PC-3 (cell line): ENCODE measurements around the gene ANKRD49. TPM values are rescaled to one million over a fixed set of nuclear protein-coding genes. Genes with fewer than 3 reads are reported as not detected.

ENCODE experiments used
- ATAC-seq: fragments of 200-7000 bp; cut with Tn5 transposase; 2 replicates; pipeline ENCODE4 v1.9.1; 2020; ENCODE audit warnings: mild to moderate bottlenecking, moderate library complexity
- BruUV-seq: library from RNA; stranded (reverse); fragments of 400-500 nt; replicated peaks from 2 replicates; lab custom pipeline; 2021; lab: Mats Ljungman, UMichigan
- CTCF ChIA-PET: fragments of 300-600 bp; sonication (Branson Sonifier 250); formaldehyde crosslinking; loops from one replicate; lab custom pipeline; 2022; ENCODE audit warnings: antibody characterized with exemption; lab: Charles Lee
- POLR2A ChIA-PET: fragments of 300-600 bp; sonication (Branson Sonifier 250); formaldehyde crosslinking; loops from one replicate; lab custom pipeline; 2022; ENCODE audit warnings: antibody characterized with exemption; ENCODE audit not compliant: unreplicated experiment; lab: Charles Lee
- DNase-seq: peaks from one replicate; pipeline ENCODE4 v3.0.0-alpha.2; 2015
- H2AFZ ChIP-seq: fragments of 300-600 bp; sonication (generic); 2 replicates; pipeline ENCODE4 v1.6.0; 2016; ENCODE audit warnings: antibody characterized with exemption, low read length
- H3F3A ChIP-seq: fragments of 300-600 bp; sonication (generic); one replicate; pipeline ENCODE4 v1.6.0; 2017; ENCODE audit warnings: antibody characterized with exemption, low read length, control low read depth, mild to moderate bottlenecking; ENCODE audit not compliant: unreplicated experiment
- H3K27ac ChIP-seq: fragments of 300-600 bp; sonication (generic); 2 replicates; pipeline ENCODE4 v1.5.1; 2016; ENCODE audit warnings: mild to moderate bottlenecking, low read length
- H3K27me3 ChIP-seq: fragments of 300-600 bp; sonication (generic); 2 replicates; pipeline ENCODE4 v1.6.1; 2016; ENCODE audit warnings: low read length, mixed read lengths
- H3K36me3 ChIP-seq: fragments of 300-600 bp; sonication (generic); 2 replicates; pipeline ENCODE4 v1.6.1; 2016; ENCODE audit warnings: low read depth, mixed run types, low read length, mixed read lengths
- H3K4me1 ChIP-seq: fragments of 300-600 bp; sonication (generic); 2 replicates; pipeline ENCODE4 v1.5.1; 2016; ENCODE audit warnings: low read length; ENCODE audit not compliant: insufficient read depth
- H3K4me2 ChIP-seq: fragments of 300-600 bp; sonication (generic); 2 replicates; pipeline ENCODE4 v1.6.0; 2016; ENCODE audit warnings: low read length
- H3K4me3 ChIP-seq: fragments of 300-600 bp; sonication (generic); 2 replicates; pipeline ENCODE4 v1.5.1; 2016; ENCODE audit warnings: mild to moderate bottlenecking, low read length, mixed read lengths
- H3K79me2 ChIP-seq: fragments of 300-600 bp; sonication (generic); 2 replicates; pipeline ENCODE4 v1.6.1; 2017; ENCODE audit warnings: low read length, mixed read lengths
- H3K9ac ChIP-seq: fragments of 300-600 bp; sonication (generic); 2 replicates; pipeline ENCODE4 v1.6.0; 2016; ENCODE audit warnings: mild to moderate bottlenecking, low read length
- H3K9me2 ChIP-seq: fragments of 300-600 bp; sonication (generic); replicated peaks from 2 replicates; pipeline ENCODE4 v1.6.1; 2016; ENCODE audit warnings: mixed run types, low read length, mixed read lengths
- H3K9me3 ChIP-seq: fragments of 300-600 bp; sonication (generic); 2 replicates; pipeline ENCODE4 v1.6.1; 2016; ENCODE audit warnings: low read length, mixed read lengths
- H4K20me1 ChIP-seq: fragments of 300-600 bp; sonication (generic); 2 replicates; pipeline ENCODE4 v1.6.1; 2016; ENCODE audit warnings: low read length, mixed read lengths
- CTCF ChIP-seq: fragments of 300-600 bp; sonication (generic); conservative IDR thresholded peaks from 2 replicates; pipeline ENCODE4 v1.5.1; 2017; ENCODE audit warnings: antibody characterized with exemption, low read depth, mild to moderate bottlenecking, low read length
- EZH2 ChIP-seq: fragments of 300-600 bp; sonication (generic); IDR thresholded peaks from one replicate; pipeline ENCODE4 v1.6.1; 2017; ENCODE audit warnings: antibody characterized with exemption, mild to moderate bottlenecking, low read length; ENCODE audit not compliant: unreplicated experiment
- EZH2phosphoT487 ChIP-seq: fragments of 300-600 bp; sonication (generic); IDR thresholded peaks from 2 replicates; pipeline ENCODE4 v1.6.1; 2018; ENCODE audit warnings: mild to moderate bottlenecking, antibody characterized with exemption, low read length, borderline replicate concordance
- intact Hi-C: fragments of 100-400 bp; cut with micrococcal nuclease; formaldehyde crosslinking; loops from 2 replicates; pipeline ENCODE4 v1.9.0; 2023
- total RNA-seq: library from RNA; depleted of rRNA; stranded (reverse); fragments of >200 nt; gene quantifications from 2 replicates; pipeline ENCODE4 v1.2.3, GENCODE V29; 2014

Gene ANKRD49
- total RNA-seq, 1 experiment from 2014 or later = 9.0 TPM

- Histone ChIP-seq H4K20me1 (no peaks in the 10 kb centered on the region), H3K9me2 (no peaks in the 10 kb centered on the region), H3K4me3 (peak within 1 kb of the TSS; percentile 67), H3K9ac (peak within 1 kb of the TSS; percentile 82), H3K4me1 (peaks cover 42% of the 10 kb centered on the region), H3K4me2 (peak within 1 kb of the TSS; percentile 85), H3K79me2 (peaks cover 16% of the 10 kb centered on the region), H2AFZ (peak within 1 kb of the TSS; percentile 90), H3K36me3 (no peaks in the 10 kb centered on the region), H3F3A (peaks cover 3% of the 10 kb centered on the region), H3K27ac (peak within 1 kb of the TSS; percentile 88), H3K9me3 (no peaks in the 10 kb centered on the region), H3K27me3 (no peaks in the 10 kb centered on the region)
- TF ChIP-seq EZH2 (no peak), EZH2phosphoT487 (peak; percentile 53; the same call in 1 of the 2 replicates), CTCF (no peak)
- CTCF ChIA-PET = interaction anchor here (1.1 kb wide), 1 partner anchor 22 kb away, joined by 4 read pairs; no protein-coding TSS in a partner anchor
- DNase-seq = peak; percentile 97
- intact Hi-C loops = no loop called here
- no TSS peak for BruUV-seq
- ATAC-seq = peak; percentile 91
- POLR2A ChIA-PET = no interaction called here
These were observed 50.2 kb downstream of the ANKRD49 start, which contains the start of gene FUT4 for GRCh38 chr11:94543695-94544645. FUT4 (plus strand) TSS chr11:94543921; CDS start chr11:94544134, 213 bp downstream.

GRCh38 chr11:94544646-94545263 is 51.0 kb downstream of the ANKRD49 start:
- Histone ChIP-seq H3K4me2 (peak overlapping the region; percentile 85), H3K9me3 (no peaks in the 10 kb centered on the region), H3F3A (peaks cover 3% of the 10 kb centered on the region), H3K9me2 (no peaks in the 10 kb centered on the region), H2AFZ (peak overlapping the region; percentile 90; the same call in 1 of the 2 replicates), H3K27me3 (no peaks in the 10 kb centered on the region), H3K4me3 (peak overlapping the region; percentile 67), H4K20me1 (no peaks in the 10 kb centered on the region), H3K36me3 (no peaks in the 10 kb centered on the region), H3K27ac (peak overlapping the region; percentile 88; the same call in 1 of the 2 replicates), H3K4me1 (peaks cover 38% of the 10 kb centered on the region), H3K79me2 (peaks cover 16% of the 10 kb centered on the region), H3K9ac (peak overlapping the region; percentile 82; the same call in 1 of the 2 replicates)
- POLR2A ChIA-PET = no interaction called here
- TF ChIP-seq EZH2 (no peak), CTCF (no peak), EZH2phosphoT487 (no peak)
- ATAC-seq (no peak), DNase-seq (no peak)
- CTCF ChIA-PET = interaction anchor here (1.1 kb wide), 1 partner anchor 23 kb away, joined by 4 read pairs; no protein-coding TSS in a partner anchor
- intact Hi-C loops = no loop called here
- BruUV-seq = no TSS peak
